GM15510 (cell line): ENCODE measurements around the gene ADCY1.

Experiments used
- POLR2A ChIP-seq: IDR thresholded peaks from 3 replicates; pipeline ENCODE4 v1.6.1; 2011; ENCODE audit warnings: borderline replicate concordance; ENCODE audit not compliant: insufficient read length; ENCODE audit errors: extremely low read depth

The ADCY1 gene

DNA sequence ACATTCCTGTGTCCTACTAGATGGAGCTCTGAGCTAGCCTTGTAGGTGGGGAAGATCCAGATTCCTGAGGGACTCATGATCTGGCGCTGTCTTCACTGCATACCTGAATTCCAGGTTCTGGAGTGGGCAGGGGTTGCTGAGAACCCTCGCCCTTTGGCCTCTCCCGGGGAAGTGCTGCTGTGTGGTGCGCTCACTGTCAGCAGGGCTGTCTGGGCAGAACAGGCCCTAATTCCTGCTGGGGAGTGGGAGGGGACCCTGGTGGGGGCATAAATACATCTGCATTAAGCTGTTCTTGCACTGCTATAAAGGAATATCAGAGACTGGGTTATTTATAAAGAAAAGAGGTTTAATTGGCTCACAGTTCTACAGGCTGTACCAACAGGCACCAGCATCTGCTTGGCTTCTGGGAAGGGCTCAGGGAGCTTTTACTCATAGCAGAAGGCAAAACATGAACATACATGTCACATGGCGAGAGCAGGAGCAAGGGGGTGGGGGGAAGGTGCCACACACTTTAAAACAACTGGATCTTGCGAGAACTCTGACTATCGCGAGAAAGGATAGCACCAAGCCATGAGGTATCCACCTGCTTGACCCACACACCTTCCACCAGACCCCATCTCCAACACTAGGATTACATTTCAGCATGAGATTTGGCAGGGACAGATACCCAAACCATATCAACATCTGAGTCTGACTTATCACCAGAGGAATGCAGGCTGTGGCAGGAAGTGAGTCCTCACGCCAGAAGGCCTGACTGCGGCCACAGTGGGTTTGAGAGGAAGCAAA, 115.0 kb downstream of the ADCY1 start:
- TF ChIP-seq POLR2A = no peak

DNA sequence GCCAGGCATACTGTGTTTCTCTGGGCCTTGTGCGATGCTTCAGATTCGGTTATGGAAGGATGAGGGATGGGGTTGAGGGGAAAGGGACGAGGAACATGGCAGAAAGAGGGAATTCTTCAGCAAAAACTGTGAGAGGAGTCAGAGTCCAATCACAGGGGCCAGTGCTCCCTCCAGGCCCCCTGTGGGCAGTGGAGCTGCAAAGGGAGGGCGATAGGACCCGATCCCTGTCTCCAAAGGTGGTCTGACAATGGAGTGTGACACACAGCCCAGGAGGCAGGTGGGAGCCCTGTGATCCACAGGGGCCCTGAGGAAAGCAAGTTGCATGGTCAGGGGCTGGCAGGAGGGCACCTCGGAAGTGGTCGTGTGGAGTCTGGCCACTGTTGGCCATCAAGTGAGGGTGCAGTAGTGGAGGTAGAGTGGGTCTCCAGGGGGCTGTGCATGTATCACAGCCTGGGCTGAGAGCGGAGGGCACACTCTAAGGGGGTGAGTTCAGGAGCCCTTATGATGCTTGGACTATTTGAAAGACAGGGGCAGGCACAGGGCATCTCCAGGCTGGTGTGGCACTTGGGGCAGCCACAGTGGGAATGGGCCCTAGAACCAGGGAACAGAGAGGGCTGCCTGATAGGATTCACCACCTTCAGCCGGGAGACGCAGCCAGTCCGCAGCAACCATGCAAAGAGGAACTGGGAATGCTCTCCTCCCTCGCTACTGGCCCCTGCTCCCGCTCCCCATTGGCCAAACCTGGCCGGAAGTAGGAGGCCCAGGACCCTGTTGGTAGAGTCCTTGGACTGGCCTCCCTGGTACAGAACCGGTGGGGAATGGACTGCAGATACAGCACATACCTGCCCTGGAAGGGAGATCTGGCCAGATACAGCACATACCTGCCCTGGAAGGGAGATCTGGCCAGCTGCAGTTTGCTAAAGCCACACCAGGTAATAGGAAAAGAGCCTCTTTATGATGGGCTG, 115.9 kb downstream of the ADCY1 start:
- TF ChIP-seq POLR2A = no peak

DNA sequence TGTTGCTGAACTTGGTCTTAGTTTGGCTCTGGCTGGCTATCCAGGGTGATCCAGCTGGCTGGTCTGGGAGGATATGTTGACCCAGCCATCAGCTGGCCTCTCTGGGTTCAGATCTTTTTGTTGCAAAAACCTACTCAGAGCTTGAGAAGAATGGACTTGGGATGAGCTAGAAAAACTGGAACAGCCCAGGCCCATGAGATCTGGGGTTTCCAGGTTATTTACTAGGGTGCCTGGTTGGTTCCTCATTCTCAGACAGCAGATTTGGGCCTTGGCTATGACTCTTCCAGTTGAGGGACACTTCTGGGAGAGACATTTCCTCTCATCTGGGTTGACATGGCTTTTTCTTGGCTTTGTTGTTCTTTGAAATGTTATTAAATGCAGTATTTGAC, 116.6 kb downstream of the ADCY1 start:
- no peak for TF ChIP-seq POLR2A

DNA sequence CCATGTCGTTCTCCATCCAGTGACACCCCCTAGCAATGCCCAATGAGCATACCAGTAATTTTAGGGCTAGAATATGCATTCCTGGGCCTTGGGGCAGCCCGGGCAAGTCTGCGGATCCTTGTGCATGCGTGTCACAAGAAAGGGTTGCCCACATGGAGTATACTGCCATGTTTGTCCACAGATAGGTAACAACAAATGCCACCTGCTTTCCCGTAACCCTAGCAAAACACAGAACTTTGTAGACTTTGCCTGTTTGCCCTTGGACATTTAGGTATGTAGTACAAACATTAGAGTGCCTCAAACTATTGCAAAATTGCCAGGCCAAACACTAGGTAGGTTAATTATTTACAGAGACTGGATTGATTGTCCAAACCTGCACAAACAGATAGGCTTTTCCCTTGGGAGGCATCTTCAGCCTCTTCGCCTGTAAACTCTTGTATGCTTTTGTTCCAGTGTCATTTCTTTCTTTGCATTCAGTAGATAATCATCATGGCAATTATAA, 117.0 kb downstream of the ADCY1 start:
- TF ChIP-seq POLR2A = no peak

- TF ChIP-seq POLR2A = no peak
Observed at GRCh38 chr7:45692031-45692430, 117.9 kb downstream of the ADCY1 start.

- no peak for TF ChIP-seq POLR2A
Observed at GRCh38 chr7:45695249-45695995, 121.3 kb downstream of the ADCY1 start.

GRCh38 chr7:45696476-45696875, 122.3 kb downstream of the ADCY1 start:
- TF ChIP-seq POLR2A = no peak

- TF ChIP-seq POLR2A = no peak
Observed at GRCh38 chr7:45697576-45698136, 123.5 kb downstream of the ADCY1 start.

DNA sequence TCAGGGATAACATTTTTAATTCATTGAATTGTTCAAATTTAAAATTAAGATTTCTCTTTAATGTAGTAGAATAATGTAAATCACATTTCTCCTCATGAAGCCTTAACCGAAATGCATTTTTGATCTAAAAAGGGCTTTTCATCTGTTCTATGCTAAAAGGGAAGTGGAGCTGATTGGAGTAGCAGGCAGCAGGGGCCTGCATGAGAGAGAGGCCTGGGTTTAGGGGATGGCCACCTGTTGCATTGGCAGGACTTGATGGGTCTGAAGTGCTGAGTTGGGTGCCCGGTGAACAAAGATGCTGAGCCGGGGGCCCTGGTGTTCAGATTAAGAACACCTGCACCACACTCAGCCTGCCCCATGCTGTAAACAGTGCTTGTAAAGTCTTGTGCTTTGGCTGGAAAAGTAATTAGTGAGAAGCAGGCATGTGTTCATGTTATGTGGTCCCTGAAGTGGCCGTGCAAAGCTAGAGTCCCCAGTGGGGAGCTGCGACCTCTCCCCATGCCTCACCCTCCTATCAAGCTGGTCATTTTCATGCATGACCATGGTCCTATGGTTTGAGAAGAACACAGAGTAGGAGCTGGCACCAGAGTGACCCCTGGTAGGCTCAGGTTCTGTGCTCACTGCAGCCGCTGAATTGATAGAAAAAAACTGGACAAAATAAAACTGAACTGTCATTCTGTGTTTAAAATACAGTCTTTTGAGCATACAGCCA, 124.3 kb downstream of the ADCY1 start:
- no peak for TF ChIP-seq POLR2A

DNA sequence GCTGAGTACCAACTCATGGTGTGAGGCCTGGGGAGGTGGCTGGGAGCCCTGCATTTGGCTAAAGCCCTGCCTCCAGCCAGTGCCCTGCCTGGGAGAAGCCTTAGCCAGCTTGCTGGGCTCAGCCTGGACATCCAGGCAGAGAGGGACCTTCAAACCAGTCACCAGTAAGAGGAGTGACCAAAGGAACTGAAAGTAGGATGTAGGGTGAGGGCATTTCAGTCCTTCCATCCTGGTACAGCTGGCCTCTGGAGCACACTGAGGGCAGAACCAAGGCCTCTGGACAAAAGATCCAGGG, 124.8 kb downstream of the ADCY1 start:
- TF ChIP-seq POLR2A = no peak

DNA sequence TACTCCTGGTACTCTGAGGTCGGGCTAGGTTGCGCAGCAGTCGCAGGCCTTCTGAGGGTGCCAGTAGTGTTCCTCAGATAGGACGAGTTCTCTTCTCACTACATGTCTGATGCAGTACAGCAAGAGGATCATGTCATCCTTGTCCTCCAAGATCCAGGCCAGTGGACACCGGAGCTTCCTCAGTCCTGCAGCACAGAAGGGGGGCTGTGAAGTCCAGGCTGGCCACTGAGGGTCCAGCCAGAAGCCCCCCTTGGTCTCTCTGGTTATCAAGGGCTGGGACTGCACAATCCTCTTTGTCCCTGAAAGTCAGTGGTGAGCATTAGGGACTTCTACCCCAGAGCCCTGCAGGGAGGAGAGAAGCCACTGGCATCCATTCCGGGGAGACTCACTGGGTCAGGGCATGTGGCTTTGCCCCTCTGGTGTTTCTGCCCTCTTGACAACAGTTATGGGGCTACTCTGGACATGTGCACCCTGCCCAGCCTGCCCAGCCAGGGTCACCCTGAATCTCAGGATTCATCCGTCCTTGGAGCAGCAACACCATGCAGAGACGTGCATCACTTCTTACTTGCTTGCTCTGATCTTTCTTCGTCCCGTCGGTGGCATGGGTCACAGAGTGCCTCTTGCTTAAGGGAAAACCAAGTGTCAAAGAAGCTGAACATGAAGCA, 125.7 kb downstream of the ADCY1 start:
- TF ChIP-seq POLR2A = no peak

- TF ChIP-seq POLR2A = no peak
Observed at GRCh38 chr7:45700556-45700955, 126.4 kb downstream of the ADCY1 start.

GRCh38 chr7:45701701-45702510, 127.7 kb downstream of the ADCY1 start:
- no peak for TF ChIP-seq POLR2A

DNA sequence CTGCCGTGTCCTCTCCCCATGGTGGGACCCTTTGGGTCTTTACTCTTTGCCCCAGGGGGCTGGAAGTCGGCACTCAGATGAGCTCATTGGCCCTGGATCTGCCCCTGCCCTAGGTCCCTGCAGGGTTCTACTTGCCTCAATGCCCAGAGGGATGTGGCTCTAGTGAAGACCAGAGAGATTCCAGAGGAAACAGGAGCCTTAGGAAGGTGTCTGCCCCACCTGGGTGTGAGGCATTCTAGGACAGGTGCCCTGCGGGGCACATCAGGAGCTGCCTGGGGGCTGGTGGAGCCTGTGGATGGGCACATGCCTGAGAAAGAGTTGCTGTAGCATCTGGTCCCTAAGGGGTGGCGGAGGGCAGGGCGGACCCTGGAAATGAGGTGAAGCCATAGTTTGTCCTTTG, 128.6 kb downstream of the ADCY1 start:
- no peak for TF ChIP-seq POLR2A
